Trophoblast cell (in vitro differentiated cells and primary cell): Measurements from ENCODE around the gene HSPA4L.

Experiments used
- DNase-seq, 2 donors: peaks; one replicate each; pipeline ENCODE4 v3.0.0-alpha.2; 2016
- H2AFZ ChIP-seq: 2 replicates; pipeline ENCODE4 v1.6.1; 2013; ENCODE audit warnings: low read length, moderate library complexity, mild to moderate bottlenecking; ENCODE audit not compliant: insufficient read depth, poor library complexity
- H2AK5ac ChIP-seq: 2 replicates; pipeline ENCODE4 v1.6.1; 2013; ENCODE audit warnings: mild to moderate bottlenecking, low read length
- H2BK120ac ChIP-seq: 2 replicates; pipeline ENCODE4 v1.6.1; 2013; ENCODE audit warnings: low read length, mild to moderate bottlenecking, moderate library complexity; ENCODE audit not compliant: insufficient read depth, poor library complexity
- H2BK12ac ChIP-seq: 2 replicates; pipeline ENCODE4 v1.6.1; 2013; ENCODE audit warnings: mild to moderate bottlenecking, low read length, moderate library complexity
- H2BK5ac ChIP-seq: 2 replicates; pipeline ENCODE4 v1.6.1; 2013; ENCODE audit warnings: low read length, low read depth, moderate library complexity, mild to moderate bottlenecking; ENCODE audit not compliant: poor library complexity
- H3K14ac ChIP-seq: 2 replicates; pipeline ENCODE4 v1.6.1; 2013; ENCODE audit warnings: mild to moderate bottlenecking, low read length
- H3K18ac ChIP-seq: 2 replicates; pipeline ENCODE4 v1.6.1; 2013; ENCODE audit warnings: mild to moderate bottlenecking, low read length
- H3K23ac ChIP-seq: 2 replicates; pipeline ENCODE4 v1.6.1; 2013; ENCODE audit warnings: low read length
- H3K27ac ChIP-seq: 2 replicates; pipeline ENCODE4 v1.5.1; 2013; ENCODE audit warnings: low read depth, mild to moderate bottlenecking, inconsistent platforms, low read length, moderate library complexity
- H3K27me3 ChIP-seq: 2 replicates; pipeline ENCODE4 v1.6.1; 2013; ENCODE audit warnings: inconsistent platforms, mild to moderate bottlenecking, low read length, moderate library complexity; ENCODE audit not compliant: insufficient read depth
- H3K36me3 ChIP-seq, 2 experiments: 1 replicate in 1 of 2; 2 replicates in 1 of 2; pipeline ENCODE4 v1.6.1; 2013; ENCODE audit warnings: low read length in 2 of 2, mild to moderate bottlenecking in 2 of 2, moderate library complexity in 1 of 2; ENCODE audit not compliant: insufficient read depth in 2 of 2, control insufficient read depth in 1 of 2
- H3K4ac ChIP-seq: 2 replicates; pipeline ENCODE4 v1.6.1; 2013; ENCODE audit warnings: low read depth, mild to moderate bottlenecking, low read length, moderate library complexity
- H3K4me1 ChIP-seq, 2 experiments: 1 replicate in 1 of 2; 2 replicates in 1 of 2; pipeline ENCODE4 v1.6.1; 2013; ENCODE audit warnings: low read length in 2 of 2, mild to moderate bottlenecking in 2 of 2, moderate library complexity in 1 of 2; ENCODE audit not compliant: insufficient read depth in 2 of 2, control insufficient read depth in 1 of 2
- H3K4me2 ChIP-seq: 2 replicates; pipeline ENCODE4 v1.6.1; 2013; ENCODE audit warnings: inconsistent platforms, mild to moderate bottlenecking, low read length, moderate library complexity
- H3K4me3 ChIP-seq: 2 replicates; pipeline ENCODE4 v1.5.1; 2013; ENCODE audit warnings: mild to moderate bottlenecking, low read depth, low read length, inconsistent platforms
- H3K79me1 ChIP-seq: one replicate; pipeline ENCODE4 v1.6.1; 2013; ENCODE audit warnings: low read length
- H3K79me2 ChIP-seq: 2 replicates; pipeline ENCODE4 v1.6.1; 2013; ENCODE audit warnings: low read length, mild to moderate bottlenecking; ENCODE audit not compliant: control insufficient read depth, insufficient read depth, poor library complexity
- H3K9ac ChIP-seq: 2 replicates; pipeline ENCODE4 v1.6.1; 2013; ENCODE audit warnings: mild to moderate bottlenecking, low read length
- H3K9me3 ChIP-seq: 2 replicates; pipeline ENCODE4 v1.6.1; 2013; ENCODE audit warnings: low read depth, mild to moderate bottlenecking, control low read depth, inconsistent platforms, low read length; ENCODE audit not compliant: insufficient read depth
- H4K12ac ChIP-seq: 2 replicates; pipeline ENCODE4 v1.6.1; 2013; ENCODE audit warnings: low read depth, mild to moderate bottlenecking, low read length, moderate library complexity
- H4K8ac ChIP-seq: 2 replicates; pipeline ENCODE4 v1.6.1; 2013; ENCODE audit warnings: low read depth, mild to moderate bottlenecking, low read length, moderate library complexity
- H4K91ac ChIP-seq: one replicate; pipeline ENCODE4 v1.6.1; 2013; ENCODE audit warnings: low read depth, mild to moderate bottlenecking, low read length, moderate library complexity
- WGBS: extraction: QIAGEN DNeasy Blood & Tissue Kit; methylation state at CpG from one replicate; pipeline ENCODE4 v1.1.7; 2013; ENCODE audit warnings: missing lambda C conversion rate; ENCODE audit not compliant: insufficient read length, insufficient coverage; ENCODE audit errors: extremely low coverage; 5-methylcytosine and 5-hydroxymethylcytosine counted together

Gene HSPA4L

GRCh38 chr4:127844601-127845116 lies 62.5 kb downstream of the HSPA4L start:
- Histone ChIP-seq H3K79me2 (no peaks in the 10 kb centered on the region), H4K8ac (no peak overlapping the region), H3K27me3 (no peaks in the 10 kb centered on the region), H3K9me3 (peaks cover 2% of the 10 kb centered on the region), H4K12ac (no peak overlapping the region), H3K4me2 (no peak overlapping the region), H3K4ac (no peak overlapping the region), H2BK120ac (no peak overlapping the region), H3K14ac (no peak overlapping the region), H3K27ac (no peak overlapping the region), H3K23ac (no peak overlapping the region), H3K36me3 (no peaks in the 10 kb centered on the region), H3K4me3 (no peak overlapping the region), H2AFZ (no peak overlapping the region), H2AK5ac (no peak overlapping the region), H3K9ac (no peak overlapping the region), H2BK12ac (no peak overlapping the region), H3K4me1 (peaks cover 4 to 15% of the 10 kb centered on the region in 2 experiments), H3K79me1 (no peaks in the 10 kb centered on the region), H4K91ac (no peak overlapping the region), H2BK5ac (no peak overlapping the region), H3K18ac (no peak overlapping the region)
- DNase-seq: no peak
- no CpG with 5 or more reads among the region's 5 CpGs for WGBS

DNA sequence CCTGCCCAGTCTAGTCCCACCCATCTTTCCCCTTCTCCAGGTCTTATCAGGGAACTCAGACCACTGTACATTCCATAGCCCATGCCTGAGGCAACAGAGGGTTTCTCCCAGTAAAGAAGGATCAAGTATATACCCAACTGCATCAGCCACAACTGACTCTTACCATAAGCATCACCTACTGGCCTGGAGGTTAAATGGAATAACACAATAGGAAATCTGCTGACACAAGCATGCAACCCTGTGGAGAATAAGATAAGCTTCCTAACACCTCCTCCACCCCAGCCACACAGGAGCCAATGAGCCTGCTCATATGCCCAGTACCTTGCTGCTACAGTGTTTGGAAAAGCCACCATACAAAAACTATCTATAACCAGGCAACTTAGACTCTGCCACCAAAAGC lies 63.9 kb downstream of the HSPA4L start:
- H3K18ac ChIP-seq: no peak overlapping the region
- no peak overlapping the region for H3K4me2 ChIP-seq
- H3K36me3 ChIP-seq: no peaks in the 10 kb centered on the region
- no peak overlapping the region for H2BK12ac ChIP-seq
- no peak overlapping the region for H3K14ac ChIP-seq
- H2AFZ ChIP-seq: no peak overlapping the region
- no peak for DNase-seq
- no peak overlapping the region for H2AK5ac ChIP-seq
- no peaks in the 10 kb centered on the region for H3K27me3 ChIP-seq
- no peak overlapping the region for H3K27ac ChIP-seq
- H3K9ac ChIP-seq: no peak overlapping the region
- no peak overlapping the region for H3K4me3 ChIP-seq
- no peak overlapping the region for H3K4ac ChIP-seq
- H2BK5ac ChIP-seq: no peak overlapping the region
- no peak overlapping the region for H2BK120ac ChIP-seq
- no peaks in the 10 kb centered on the region for H3K79me2 ChIP-seq
- no peak overlapping the region for H3K23ac ChIP-seq
- peaks cover 4 to 15% of the 10 kb centered on the region in 2 experiments for H3K4me1 ChIP-seq
- H4K91ac ChIP-seq: no peak overlapping the region
- peaks cover 2% of the 10 kb centered on the region for H3K9me3 ChIP-seq
- no peaks in the 10 kb centered on the region for H3K79me1 ChIP-seq
- H4K8ac ChIP-seq: no peak overlapping the region
- H4K12ac ChIP-seq: no peak overlapping the region

DNA sequence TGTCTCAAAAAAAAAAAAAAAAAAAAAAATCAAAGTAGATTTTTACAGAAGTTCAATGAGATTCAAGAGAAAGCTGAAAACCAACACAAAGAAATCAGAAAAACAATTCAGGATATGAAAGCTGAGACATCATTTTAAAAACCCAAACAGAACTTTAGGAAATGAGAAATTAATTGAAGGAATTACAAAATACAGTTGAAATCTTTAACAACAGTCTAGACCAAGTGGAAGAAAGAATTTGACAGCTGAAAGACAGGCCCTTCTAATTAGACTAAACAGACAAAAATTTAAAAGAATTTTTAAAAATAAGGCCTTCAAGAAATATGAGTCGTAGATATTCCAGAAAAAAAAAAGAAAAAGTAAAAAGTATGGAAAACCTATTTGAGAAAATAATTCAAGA lies 64.6 kb downstream of the HSPA4L start:
- Histone ChIP-seq H2AK5ac (no peak overlapping the region), H3K79me1 (no peaks in the 10 kb centered on the region), H3K4ac (no peak overlapping the region), H4K12ac (no peak overlapping the region), H3K14ac (no peak overlapping the region), H4K91ac (no peak overlapping the region), H3K18ac (no peak overlapping the region), H3K9me3 (peaks cover 2% of the 10 kb centered on the region), H3K9ac (no peak overlapping the region), H2AFZ (no peak overlapping the region), H2BK120ac (no peak overlapping the region), H3K4me1 (peaks cover 4 to 15% of the 10 kb centered on the region in 2 experiments), H3K23ac (no peak overlapping the region), H3K4me3 (no peak overlapping the region), H3K27ac (no peak overlapping the region), H3K36me3 (no peaks in the 10 kb centered on the region), H4K8ac (no peak overlapping the region), H2BK12ac (no peak overlapping the region), H2BK5ac (no peak overlapping the region), H3K4me2 (no peak overlapping the region), H3K79me2 (no peaks in the 10 kb centered on the region), H3K27me3 (no peaks in the 10 kb centered on the region)
- no CpG with 5 or more reads among the region's 1 CpG for WGBS
- no peak for DNase-seq

DNA sequence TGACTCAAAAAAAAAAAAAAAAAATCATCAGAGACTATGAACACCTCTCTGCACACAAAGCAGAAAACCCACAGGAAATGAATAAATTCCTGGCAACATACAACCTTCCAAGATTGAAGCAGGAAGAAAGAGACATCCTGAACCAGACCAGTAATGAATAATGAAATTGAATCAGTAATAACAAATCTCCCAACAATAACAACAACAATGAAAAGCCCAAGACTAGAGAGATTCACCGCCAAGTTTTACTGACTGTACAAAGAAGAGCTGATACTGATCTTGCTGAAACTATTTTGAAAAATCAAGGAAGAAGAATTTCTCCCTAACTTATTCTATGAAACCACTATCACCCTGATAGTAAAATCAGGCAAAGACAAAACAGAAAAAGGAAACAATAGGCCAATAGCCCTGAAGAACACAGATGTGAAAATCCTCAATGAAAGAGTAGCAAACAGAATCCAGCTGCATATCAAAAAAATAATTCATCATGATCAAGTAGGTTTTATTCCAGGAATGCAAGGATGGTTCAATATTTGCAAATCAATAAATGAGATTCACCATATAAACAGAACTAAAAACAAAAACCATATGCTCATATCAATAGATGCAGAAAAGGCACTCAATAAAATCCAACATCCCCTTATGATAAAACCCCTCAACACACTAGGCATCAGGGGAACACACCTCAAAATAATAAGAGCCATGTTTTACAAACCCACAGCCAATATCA lies 67.5 kb downstream of the HSPA4L start:
- Histone ChIP-seq H3K79me2 (no peaks in the 10 kb centered on the region), H3K27me3 (no peaks in the 10 kb centered on the region), H3K9me3 (peaks cover 2% of the 10 kb centered on the region), H3K4me3 (no peak overlapping the region), H3K79me1 (no peaks in the 10 kb centered on the region), H3K4me1 (peaks cover 2 to 10% of the 10 kb centered on the region in 2 experiments), H3K27ac (no peak overlapping the region), H3K14ac (no peak overlapping the region), H2AFZ (no peak overlapping the region), H2BK12ac (no peak overlapping the region), H4K91ac (no peak overlapping the region), H4K8ac (no peak overlapping the region), H3K4me2 (no peak overlapping the region), H3K9ac (no peak overlapping the region), H3K18ac (no peak overlapping the region), H3K4ac (no peak overlapping the region), H2AK5ac (no peak overlapping the region), H2BK5ac (no peak overlapping the region), H4K12ac (no peak overlapping the region), H3K36me3 (no peaks in the 10 kb centered on the region), H2BK120ac (no peak overlapping the region), H3K23ac (no peak overlapping the region)
- DNase-seq: no peak
- no CpG with 5 or more reads among the region's 1 CpG for WGBS
